Esophagus muscularis mucosa (tissue), 3 donors: Measurements from ENCODE around the gene PRKAR1B.

Source experiments
- CTCF ChIP-seq, 3 experiments: fragments of 200-600 bp in 2 of 3; fragments of 450-650 bp in 1 of 3; sonication (generic) in 2 of 3; IDR thresholded peaks; one replicate each; pipeline ENCODE4 v1.5.1; 2017 to 2019; ENCODE audit warnings: antibody characterized with exemption in 3 of 3, mild to moderate bottlenecking in 2 of 3, moderate library complexity in 1 of 3
- POLR2A ChIP-seq: fragments of 450-650 bp; IDR thresholded peaks from one replicate; pipeline ENCODE4 v1.6.1; 2017; ENCODE audit warnings: antibody characterized with exemption, moderate library complexity, mild to moderate bottlenecking, low read depth

GRCh38 chr7:527723-528122 lies 199.4 kb downstream of the PRKAR1B start:
- TF ChIP-seq CTCF (IDR thresholded peaks at IDR 0.05): no peak
- TF ChIP-seq POLR2A: no peak
